ENCODE data around the gene QSOX2.

GRCh38 chr9:136247551-136247916, 1.9 kb upstream of the QSOX2 start:
- TF ChIP-seq CTCF (conservative IDR thresholded peaks at IDR 0.05; ENCODE audit: low read depth in 2 of 2) (no peak), EZH2 (IDR thresholded peaks at IDR 0.05; ENCODE audit: low read depth, unreplicated experiment) (no peak), REST (IDR thresholded peaks at IDR 0.05; ENCODE audit: unreplicated experiment) (no peak), POLR2AphosphoS5 (IDR thresholded peaks at IDR 0.05; ENCODE audit: low read depth) (no peak), JUNB (IDR thresholded peaks at IDR 0.05; ENCODE audit: unreplicated experiment) (no peak), CREB1 (CRISPR knock-in tag; IDR thresholded peaks at IDR 0.05; ENCODE audit: low read depth) (no peak), ZNF462 (CRISPR knock-in tag; IDR thresholded peaks at IDR 0.05) (no peak), ZNF114 (CRISPR knock-in tag; IDR thresholded peaks at IDR 0.05) (no peak)
